GM12865 (cell line): ENCODE results near the gene SCTR.

Source experiments
- DNase-seq: peaks from one replicate; pipeline ENCODE4 v3.0.0; 2010; ENCODE audit warnings: low read depth
- H3K4me3 ChIP-seq: 2 replicates; pipeline ENCODE4 v1.5.1; 2011; ENCODE audit warnings: mild to moderate bottlenecking, low read depth, low read length, control low read depth
- TF ChIP-seq, protein P1 (sequence below): IDR thresholded peaks from 2 replicates; pipeline ENCODE4 v1.5.1; 2011; ENCODE audit warnings: low read length, control low read depth, low read depth, inconsistent platforms; ENCODE audit not compliant: insufficient read depth; ENCODE audit errors: missing control alignments

SCTR gene

DNA sequence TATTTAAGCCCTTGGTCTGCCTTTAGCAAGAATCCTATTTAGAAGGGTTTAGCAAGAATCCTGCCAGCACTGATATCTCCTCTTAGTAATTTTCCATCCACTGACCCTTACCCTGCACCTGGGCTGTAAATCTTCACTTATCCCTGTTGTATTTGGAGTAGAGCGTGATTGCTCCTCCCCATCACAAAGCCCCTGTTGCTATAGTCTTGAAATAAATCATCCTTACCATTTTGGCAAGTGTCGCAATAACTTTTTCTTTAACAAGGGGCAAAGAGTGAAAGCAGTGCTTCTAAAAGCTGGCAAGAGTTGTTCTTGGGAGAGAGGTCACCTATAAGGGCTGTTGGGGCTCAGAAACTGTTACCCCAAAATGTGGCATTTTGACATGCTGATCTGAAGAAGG is 3.7 kb upstream of the SCTR start:
- no peak overlapping the region for H3K4me3 ChIP-seq
- no peak for DNase-seq
- TF ChIP-seq, protein P1, sequence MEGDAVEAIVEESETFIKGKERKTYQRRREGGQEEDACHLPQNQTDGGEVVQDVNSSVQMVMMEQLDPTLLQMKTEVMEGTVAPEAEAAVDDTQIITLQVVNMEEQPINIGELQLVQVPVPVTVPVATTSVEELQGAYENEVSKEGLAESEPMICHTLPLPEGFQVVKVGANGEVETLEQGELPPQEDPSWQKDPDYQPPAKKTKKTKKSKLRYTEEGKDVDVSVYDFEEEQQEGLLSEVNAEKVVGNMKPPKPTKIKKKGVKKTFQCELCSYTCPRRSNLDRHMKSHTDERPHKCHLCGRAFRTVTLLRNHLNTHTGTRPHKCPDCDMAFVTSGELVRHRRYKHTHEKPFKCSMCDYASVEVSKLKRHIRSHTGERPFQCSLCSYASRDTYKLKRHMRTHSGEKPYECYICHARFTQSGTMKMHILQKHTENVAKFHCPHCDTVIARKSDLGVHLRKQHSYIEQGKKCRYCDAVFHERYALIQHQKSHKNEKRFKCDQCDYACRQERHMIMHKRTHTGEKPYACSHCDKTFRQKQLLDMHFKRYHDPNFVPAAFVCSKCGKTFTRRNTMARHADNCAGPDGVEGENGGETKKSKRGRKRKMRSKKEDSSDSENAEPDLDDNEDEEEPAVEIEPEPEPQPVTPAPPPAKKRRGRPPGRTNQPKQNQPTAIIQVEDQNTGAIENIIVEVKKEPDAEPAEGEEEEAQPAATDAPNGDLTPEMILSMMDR: no peak

DNA sequence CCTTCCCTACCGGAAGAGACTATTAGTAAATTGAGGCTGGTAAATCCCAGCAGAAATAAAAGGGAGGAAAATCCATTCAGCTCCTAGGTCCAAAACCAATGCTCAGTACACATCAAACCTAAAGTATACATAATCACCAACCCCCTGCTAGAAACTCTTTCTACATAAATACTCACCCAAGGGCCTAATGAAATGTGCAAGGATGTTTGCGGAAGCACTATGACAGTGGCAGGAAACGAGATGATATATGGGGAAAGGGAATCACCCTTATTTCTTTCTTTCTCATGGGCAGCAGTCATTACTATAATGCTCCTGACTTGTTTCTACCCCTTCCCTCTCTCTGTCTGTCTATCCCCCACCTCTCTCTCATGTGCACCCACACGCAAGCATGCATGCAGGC is 1.3 kb upstream of the SCTR start:
- DNase-seq: no peak
- TF ChIP-seq, protein P1: no peak

DNA sequence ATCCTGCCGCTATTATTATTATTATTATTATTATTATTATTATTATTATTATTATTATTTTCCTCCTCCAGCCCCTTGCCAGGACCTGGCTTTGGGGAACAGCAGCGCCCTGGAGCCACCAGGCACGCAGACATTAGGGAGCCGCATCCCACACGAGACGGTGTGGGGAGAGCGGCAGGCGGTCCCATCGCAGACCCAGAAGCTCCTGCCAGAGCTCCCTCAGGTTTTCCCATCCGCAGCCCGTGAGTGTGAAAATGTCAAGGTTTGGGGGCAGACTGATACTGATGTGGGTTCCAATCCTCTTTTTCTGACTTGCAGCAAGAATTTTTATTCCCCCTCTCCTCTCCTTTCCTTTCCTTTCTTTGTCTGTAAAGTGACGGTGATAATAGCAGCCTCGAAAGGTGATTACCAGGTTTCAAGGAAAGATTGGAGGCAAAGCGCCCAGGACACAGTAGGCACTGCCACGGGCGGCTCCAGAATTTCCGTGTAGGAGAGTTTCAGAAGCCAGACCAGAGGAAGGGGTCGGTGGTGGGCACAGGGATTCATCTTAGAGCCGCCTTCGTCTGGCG is 816 bp downstream of the SCTR start:
- H3K4me3 ChIP-seq: no peak overlapping the region
- no peak for DNase-seq
- TF ChIP-seq, protein P1: no peak

More for the DNA sequence above, 1.3 kb upstream of the SCTR start:
- no peak overlapping the region for H3K4me3 ChIP-seq

DNA sequence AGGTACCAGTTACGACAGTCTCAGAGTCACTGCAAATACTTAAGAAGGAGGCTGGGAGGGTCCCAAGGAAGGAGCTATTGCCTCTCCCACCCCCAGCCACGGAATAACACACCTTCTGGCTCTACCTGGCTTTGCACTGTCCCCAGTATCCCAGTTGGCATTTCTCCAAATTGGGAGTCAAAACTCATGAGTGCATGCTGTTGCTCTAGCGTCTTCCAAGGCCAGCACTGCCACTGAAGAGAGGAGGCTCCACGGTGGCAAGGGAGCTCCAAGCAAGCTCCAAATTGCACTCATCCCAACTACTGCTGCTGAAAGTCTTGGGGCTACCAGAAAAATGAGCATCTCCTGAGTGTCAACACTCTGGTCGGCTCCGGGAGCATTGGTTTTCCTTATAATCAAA is 1.6 kb downstream of the SCTR start:
- no peak for DNase-seq
- no peak overlapping the region for H3K4me3 ChIP-seq
- TF ChIP-seq, protein P1: no peak

DNA sequence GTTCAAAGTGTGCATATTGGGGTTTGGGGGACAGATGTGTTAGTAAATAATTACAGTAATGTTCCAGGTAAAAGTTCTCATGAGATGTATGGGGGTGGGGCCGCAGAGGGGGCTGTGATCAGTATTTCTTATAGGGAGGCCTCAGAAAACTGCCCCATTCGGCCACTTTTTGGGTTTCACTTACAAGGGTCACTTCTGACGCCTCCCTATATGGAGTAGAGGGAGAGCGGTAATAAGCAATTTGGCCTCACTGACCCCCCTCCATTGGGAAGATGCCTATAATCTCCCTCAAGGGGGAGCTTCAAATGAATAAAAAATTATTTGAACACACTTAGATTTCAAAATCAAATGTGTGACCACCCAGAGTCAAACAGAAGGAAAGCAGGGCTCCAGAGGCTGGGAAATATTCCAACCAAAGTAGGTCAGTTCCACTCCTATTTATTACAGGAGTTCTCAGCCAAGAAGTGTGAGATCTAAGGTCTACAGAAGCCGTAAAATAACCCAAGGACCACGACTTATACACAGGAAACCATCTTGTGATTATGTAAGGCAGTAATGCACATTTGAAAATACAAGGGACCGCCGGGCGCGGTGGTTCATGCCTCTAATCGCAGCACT is 2.7 kb downstream of the SCTR start:
- no peak overlapping the region for H3K4me3 ChIP-seq
- DNase-seq: no peak
- TF ChIP-seq, protein P1: no peak

DNA sequence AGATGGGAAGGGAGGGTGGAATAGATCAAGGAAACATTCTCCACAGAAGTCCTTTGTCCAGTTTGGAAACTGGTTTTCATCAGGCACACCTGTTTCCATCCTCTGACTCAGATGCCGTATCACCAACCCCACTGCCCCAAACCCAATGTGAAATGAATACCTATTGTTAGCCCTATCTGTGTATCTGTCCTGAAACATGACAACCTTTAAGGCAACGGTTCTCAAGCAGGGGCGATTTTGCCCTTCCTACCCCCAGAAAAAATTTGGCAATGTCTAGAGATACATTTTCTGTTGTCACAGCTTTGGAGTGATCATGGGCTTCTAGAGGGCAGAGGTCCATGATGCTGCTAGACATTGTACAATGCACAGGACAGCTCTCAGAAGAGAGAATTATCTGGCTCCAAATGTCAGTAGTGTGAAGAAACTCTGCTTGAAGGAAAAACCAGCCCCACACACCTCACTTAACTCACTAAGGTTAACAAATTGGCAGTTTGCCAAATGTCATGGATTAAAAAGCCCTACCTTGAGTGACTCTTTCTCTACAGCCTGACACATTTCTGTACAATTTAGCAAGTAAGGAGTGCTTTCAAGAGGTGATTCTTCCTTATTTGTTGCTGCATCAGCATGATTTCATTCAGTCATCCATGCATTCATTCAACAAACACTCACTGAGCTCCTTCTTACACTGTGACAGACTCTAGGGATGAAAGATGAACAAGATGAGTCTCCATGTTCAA is 3.4 kb downstream of the SCTR start:
- no peak for DNase-seq
- TF ChIP-seq, protein P1: no peak
- no peak overlapping the region for H3K4me3 ChIP-seq
